H1 (cell line): Measurements from ENCODE around the gene ARPP21.

Experiments
- CHD2 ChIP-seq: IDR thresholded peaks from 2 replicates; pipeline ENCODE4 v1.6.1; 2012; ENCODE audit warnings: low read length, improper control_type of control experiment
- EP300 ChIP-seq, 2 experiments: IDR thresholded peaks; 1 replicate in 1 of 2; 2 replicates in 1 of 2; pipeline ENCODE4 v1.6.1; 2011 to 2012; ENCODE audit warnings: low read depth in 2 of 2, low read length in 2 of 2, mild to moderate bottlenecking in 2 of 2, borderline replicate concordance in 1 of 2, inconsistent platforms in 1 of 2, moderate library complexity in 1 of 2
- EZH2 ChIP-seq: fragments of 200-600 bp; sonication (generic); IDR thresholded peaks from 2 replicates; pipeline ENCODE4 v1.7.1; 2012; ENCODE audit warnings: low read depth, mild to moderate bottlenecking, moderate library complexity, low read length, inconsistent platforms; ENCODE audit not compliant: severe bottlenecking
- HDAC2 ChIP-seq, 2 experiments: fragments of 300-600 bp in 1 of 2; sonication (generic) in 1 of 2; IDR thresholded peaks; 2 replicates each; pipeline ENCODE4 v1.6.1; 2011 to 2012; ENCODE audit warnings: low read depth in 2 of 2, low read length in 2 of 2, mild to moderate bottlenecking in 2 of 2, moderate library complexity in 2 of 2, borderline replicate concordance in 1 of 2, inconsistent platforms in 1 of 2
- HDAC6 ChIP-seq: IDR thresholded peaks from one replicate; pipeline ENCODE4 v1.7.1; 2012; ENCODE audit warnings: low read depth, mild to moderate bottlenecking, inconsistent platforms, low read length, moderate library complexity
- KDM5A ChIP-seq: fragments of 200-600 bp; IDR thresholded peaks from 2 replicates; pipeline ENCODE4 v1.7.1; 2012; ENCODE audit warnings: mild to moderate bottlenecking, low read length, inconsistent platforms, mixed read lengths
- POLR2A ChIP-seq, 2 experiments: IDR thresholded peaks; 1 replicate in 1 of 2; 2 replicates in 1 of 2; pipeline ENCODE4 v1.6.1; 2011; ENCODE audit warnings: low read depth in 2 of 2, low read length in 2 of 2, mild to moderate bottlenecking in 2 of 2; ENCODE audit errors: control extremely low read depth in 1 of 2
- POLR2AphosphoS5 ChIP-seq: IDR thresholded peaks from 2 replicates; pipeline ENCODE4 v1.6.1; 2011; ENCODE audit warnings: low read depth, low read length
- POU5F1 ChIP-seq: IDR thresholded peaks from 2 replicates; pipeline ENCODE4 v1.6.1; 2011; ENCODE audit warnings: low read depth, mild to moderate bottlenecking, low read length, moderate library complexity
- RFX5 ChIP-seq: IDR thresholded peaks from 2 replicates; pipeline ENCODE4 v1.6.1; 2011; ENCODE audit warnings: low read depth, low read length, improper control_type of control experiment, borderline replicate concordance
- TAF1 ChIP-seq: IDR thresholded peaks from 2 replicates; pipeline ENCODE4 v1.6.1; 2011; ENCODE audit warnings: mild to moderate bottlenecking, low read depth, low read length
- TCF12 ChIP-seq: IDR thresholded peaks from 2 replicates; pipeline ENCODE4 v1.6.1; 2011; ENCODE audit warnings: low read depth, mild to moderate bottlenecking, low read length
- USF2 ChIP-seq: IDR thresholded peaks from 2 replicates; pipeline ENCODE4 v1.6.1; 2011; ENCODE audit warnings: low read length, improper control_type of control experiment
- TF ChIP-seq, protein P1 (sequence below), 3 experiments: IDR thresholded peaks; 1 replicate in 2 of 3; 2 replicates in 1 of 3; pipeline versions ENCODE4 v1.5.1 to v1.6.1; 2011; ENCODE audit warnings: low read length in 3 of 3, mild to moderate bottlenecking in 3 of 3, inconsistent platforms in 2 of 3, low read depth in 1 of 3, moderate library complexity in 1 of 3; ENCODE audit not compliant: insufficient read depth in 1 of 3; ENCODE audit errors: control extremely low read depth in 1 of 3

GRCh38 chr3:35670408-35670965 is 31.2 kb downstream of the ARPP21 start:
- no peak for TF ChIP-seq EP300 (IDR thresholded peaks at IDR 0.05; ENCODE audit: borderline replicate concordance in 1 of 2, low read depth in 2 of 2, low read length in 2 of 2)
- TF ChIP-seq POLR2A (IDR thresholded peaks at IDR 0.05; ENCODE audit: control extremely low read depth in 1 of 2, low read depth in 2 of 2, low read length in 2 of 2), result no peak
- no peak for TF ChIP-seq RFX5
- no peak for TF ChIP-seq EZH2
- no peak for TF ChIP-seq HDAC6
- TF ChIP-seq, protein P1, sequence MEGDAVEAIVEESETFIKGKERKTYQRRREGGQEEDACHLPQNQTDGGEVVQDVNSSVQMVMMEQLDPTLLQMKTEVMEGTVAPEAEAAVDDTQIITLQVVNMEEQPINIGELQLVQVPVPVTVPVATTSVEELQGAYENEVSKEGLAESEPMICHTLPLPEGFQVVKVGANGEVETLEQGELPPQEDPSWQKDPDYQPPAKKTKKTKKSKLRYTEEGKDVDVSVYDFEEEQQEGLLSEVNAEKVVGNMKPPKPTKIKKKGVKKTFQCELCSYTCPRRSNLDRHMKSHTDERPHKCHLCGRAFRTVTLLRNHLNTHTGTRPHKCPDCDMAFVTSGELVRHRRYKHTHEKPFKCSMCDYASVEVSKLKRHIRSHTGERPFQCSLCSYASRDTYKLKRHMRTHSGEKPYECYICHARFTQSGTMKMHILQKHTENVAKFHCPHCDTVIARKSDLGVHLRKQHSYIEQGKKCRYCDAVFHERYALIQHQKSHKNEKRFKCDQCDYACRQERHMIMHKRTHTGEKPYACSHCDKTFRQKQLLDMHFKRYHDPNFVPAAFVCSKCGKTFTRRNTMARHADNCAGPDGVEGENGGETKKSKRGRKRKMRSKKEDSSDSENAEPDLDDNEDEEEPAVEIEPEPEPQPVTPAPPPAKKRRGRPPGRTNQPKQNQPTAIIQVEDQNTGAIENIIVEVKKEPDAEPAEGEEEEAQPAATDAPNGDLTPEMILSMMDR (IDR thresholded peaks at IDR 0.05; ENCODE audit: control extremely low read depth in 1 of 3, insufficient read depth in 1 of 3, low read depth in 1 of 3, low read length in 3 of 3), result no peak
- no peak for TF ChIP-seq TCF12
- TF ChIP-seq USF2, result no peak
- no peak for TF ChIP-seq POLR2AphosphoS5
- no peak for TF ChIP-seq TAF1
- TF ChIP-seq POU5F1, result no peak
- no peak for TF ChIP-seq CHD2
- TF ChIP-seq HDAC2 (IDR thresholded peaks at IDR 0.05; ENCODE audit: borderline replicate concordance in 1 of 2, low read depth in 2 of 2, low read length in 2 of 2), result no peak
- no peak for TF ChIP-seq KDM5A
